HCT116 (cell line): ENCODE results near the gene TRDMT1. TPM values are rescaled to one million over a fixed set of nuclear protein-coding genes. Genes with fewer than 3 reads are reported as not detected.

Source experiments
- ATAC-seq: fragments of 200-7000 bp; cut with Tn5 transposase; 2 replicates; pipeline ENCODE4 v1.9.1; 2020; ENCODE audit warnings: mild to moderate bottlenecking, moderate library complexity
- BruUV-seq: library from RNA; stranded (reverse); fragments of 400-500 nt; replicated peaks from 2 replicates; lab custom pipeline; 2021; lab: Mats Ljungman, UMichigan
- CTCF ChIA-PET: fragments of 300-600 bp; sonication (Branson Sonifier 250); formaldehyde crosslinking; loops from one replicate; lab custom pipeline; 2021; ENCODE audit warnings: antibody characterized with exemption; lab: Charles Lee
- POLR2A ChIA-PET: fragments of 300-600, 350-600 bp; sonication (Branson Sonifier 250); formaldehyde crosslinking; loops from one replicate; lab custom pipeline; 2021; ENCODE audit warnings: antibody characterized with exemption; lab: Charles Lee
- RAD21 ChIA-PET, 2 experiments: fragments of 300-600 bp; sonication (Branson Sonifier 250); formaldehyde crosslinking; loops; one replicate each; lab custom pipeline; 2023; ENCODE audit warnings: low total read pairs in 2 of 2; ENCODE audit not compliant: uncharacterized antibody in 2 of 2, unreplicated experiment in 2 of 2, low non-redundant PET in 1 of 2; lab: Charles Lee
- DNase-seq: peaks from one replicate; pipeline ENCODE4 v3.0.0-alpha.2; 2010; ENCODE audit warnings: low read depth, low spot score
- H2AFZ ChIP-seq: fragments of 200-600 bp; shearing (Covaris generic), sonication (generic); 2 replicates; pipeline ENCODE4 v1.6.1; 2017; ENCODE audit warnings: low read depth, mixed run types, mixed read lengths, antibody characterized with exemption, low read length; ENCODE audit not compliant: poor library complexity, severe bottlenecking
- H3K27ac ChIP-seq: 2 replicates; pipeline ENCODE4 v1.5.1; 2012; ENCODE audit warnings: low read depth, low read length
- H3K27me3 ChIP-seq: fragments of 200-600 bp; sonication (generic); 2 replicates; pipeline ENCODE4 v1.6.1; 2016; ENCODE audit warnings: mixed run types, low read length, mixed read lengths; ENCODE audit not compliant: insufficient read depth
- H3K36me3 ChIP-seq, 2 experiments: fragments of 200-500 bp in 1 of 2; fragments of 200-600 bp in 1 of 2; sonication (Bioruptor generic) in 1 of 2; sonication (generic) in 1 of 2; 2 replicates each; pipeline versions ENCODE4 v1.5.1 to v1.6.1; 2014 to 2016; ENCODE audit warnings: low read length in 2 of 2, inconsistent platforms in 1 of 2, mixed read lengths in 1 of 2, mixed run types in 1 of 2; ENCODE audit not compliant: insufficient read depth in 2 of 2, control insufficient read depth in 1 of 2
- H3K4me1 ChIP-seq, 2 experiments: fragments of 200-600 bp in 1 of 2; sonication (generic) in 1 of 2; 2 replicates each; pipeline versions ENCODE4 v1.5.1 to v1.6.1; 2012 to 2017; ENCODE audit warnings: low read length in 2 of 2, inconsistent platforms in 1 of 2, mild to moderate bottlenecking in 1 of 2, mixed read lengths in 1 of 2, mixed run types in 1 of 2, moderate library complexity in 1 of 2; ENCODE audit not compliant: insufficient read depth in 2 of 2, control insufficient read depth in 1 of 2
- H3K4me2 ChIP-seq: fragments of 200-600 bp; sonication (generic); 2 replicates; pipeline ENCODE4 v1.6.1; 2017; ENCODE audit warnings: mixed run types, low read length, mixed read lengths
- H3K4me3 ChIP-seq, 2 experiments: fragments of 200-600 bp in 1 of 2; sonication (generic) in 1 of 2; replicated peaks in 1 of 2; 2 replicates each; pipeline ENCODE4 v1.5.1; 2011 to 2016; ENCODE audit warnings: low read length in 2 of 2, control low read depth in 1 of 2, low read depth in 1 of 2, mild to moderate bottlenecking in 1 of 2, mixed read lengths in 1 of 2, mixed run types in 1 of 2
- H3K79me2 ChIP-seq: fragments of 200-600 bp; sonication (generic); 2 replicates; pipeline ENCODE4 v1.6.1; 2017; ENCODE audit warnings: mild to moderate bottlenecking, mixed run types, low read length, moderate library complexity, mixed read lengths; ENCODE audit not compliant: insufficient read depth
- H3K9ac ChIP-seq: fragments of 200-600 bp; sonication (generic); 2 replicates; pipeline ENCODE4 v1.6.1; 2016; ENCODE audit warnings: low read length, mixed read lengths
- H3K9me2 ChIP-seq: fragments of 200-600 bp; sonication (generic), shearing (Covaris generic); 2 replicates; pipeline ENCODE4 v1.6.1; 2017; ENCODE audit warnings: mixed run types, mild to moderate bottlenecking, moderate library complexity; ENCODE audit not compliant: insufficient read depth
- H3K9me3 ChIP-seq, 2 experiments: fragments of 200-500 bp in 1 of 2; fragments of 200-600 bp in 1 of 2; sonication (Bioruptor generic) in 1 of 2; sonication (generic) in 1 of 2; 2 replicates each; pipeline ENCODE4 v1.6.1; 2014 to 2017; ENCODE audit warnings: low read length in 2 of 2, mixed read lengths in 2 of 2, inconsistent platforms in 1 of 2, low read depth in 1 of 2, mild to moderate bottlenecking in 1 of 2, mixed run types in 1 of 2, moderate library complexity in 1 of 2; ENCODE audit not compliant: control insufficient read depth in 1 of 2, insufficient read depth in 1 of 2
- H4K20me1 ChIP-seq: fragments of 200-600 bp; sonication (generic), shearing (Covaris generic); 2 replicates; pipeline ENCODE4 v1.6.1; 2017; ENCODE audit warnings: mixed run types, mild to moderate bottlenecking, moderate library complexity; ENCODE audit not compliant: insufficient read depth
- CEBPB ChIP-seq: IDR thresholded peaks from 2 replicates; pipeline ENCODE4 v1.6.1; 2012; ENCODE audit warnings: low read depth
- CTCF ChIP-seq, 3 experiments: fragments of 200-600 bp in 1 of 3; sonication (generic) in 1 of 3; IDR thresholded peaks in 2 of 3; conservative IDR thresholded peaks in 1 of 3; 2 replicates each; pipeline ENCODE4 v1.5.1; 2012 to 2017; ENCODE audit warnings: low read depth in 2 of 3, low read length in 2 of 3, antibody characterized with exemption in 1 of 3, borderline replicate concordance in 1 of 3, control low read depth in 1 of 3, mild to moderate bottlenecking in 1 of 3, mixed read lengths in 1 of 3, mixed run types in 1 of 3, moderate library complexity in 1 of 3; ENCODE audit not compliant: insufficient read depth in 1 of 3
- EGR1 ChIP-seq: IDR thresholded peaks from 2 replicates; pipeline ENCODE4 v1.6.1; 2012; ENCODE audit warnings: low read depth
- ELF1 ChIP-seq: IDR thresholded peaks from 2 replicates; pipeline ENCODE4 v1.6.1; 2012; ENCODE audit warnings: low read depth, borderline replicate concordance
- FOSL1 ChIP-seq: IDR thresholded peaks from 2 replicates; pipeline ENCODE4 v1.6.1; 2012; ENCODE audit warnings: low read depth
- JUND ChIP-seq: IDR thresholded peaks from 2 replicates; pipeline ENCODE4 v1.6.1; 2012
- POLR2A ChIP-seq: IDR thresholded peaks from 2 replicates; pipeline ENCODE4 v1.7.0; 2011; ENCODE audit warnings: borderline replicate concordance; ENCODE audit not compliant: insufficient read depth, insufficient read length; ENCODE audit errors: extremely low read depth
- POLR2AphosphoS5 ChIP-seq: IDR thresholded peaks from 2 replicates; pipeline ENCODE4 v1.6.1; 2011; ENCODE audit warnings: mild to moderate bottlenecking, low read depth, low read length, moderate library complexity
- RAD21 ChIP-seq: IDR thresholded peaks from 2 replicates; pipeline ENCODE4 v1.6.1; 2012; ENCODE audit warnings: low read depth, mild to moderate bottlenecking
- SIN3A ChIP-seq: IDR thresholded peaks from 2 replicates; pipeline ENCODE4 v1.6.1; 2012; ENCODE audit warnings: low read depth
- SP1 ChIP-seq: IDR thresholded peaks from 2 replicates; pipeline ENCODE4 v1.6.1; 2012; ENCODE audit warnings: low read depth
- SRF ChIP-seq: IDR thresholded peaks from 2 replicates; pipeline ENCODE4 v1.6.1; 2012; ENCODE audit warnings: low read depth
- TCF7L2 ChIP-seq: IDR thresholded peaks from 2 replicates; pipeline ENCODE4 v1.7.0; 2011; ENCODE audit warnings: borderline replicate concordance, inconsistent platforms; ENCODE audit not compliant: insufficient read depth, insufficient read length; ENCODE audit errors: extremely low read depth
- YY1 ChIP-seq: IDR thresholded peaks from 2 replicates; pipeline ENCODE4 v1.6.1; 2011; ENCODE audit warnings: low read length, low read depth, moderate library complexity, mild to moderate bottlenecking; ENCODE audit not compliant: insufficient replicate concordance; ENCODE audit errors: extremely low read depth
- ZBTB33 ChIP-seq: IDR thresholded peaks from 2 replicates; pipeline ENCODE4 v1.6.1; 2011; ENCODE audit warnings: mild to moderate bottlenecking, low read length, moderate library complexity; ENCODE audit not compliant: insufficient replicate concordance; ENCODE audit errors: extremely low read depth
- ZFX ChIP-seq: fragments of 450-650 bp; IDR thresholded peaks from 2 replicates; pipeline ENCODE4 v1.6.1; 2017
- ZNF274 ChIP-seq: fragments of 200-500 bp; sonication (Bioruptor generic); IDR thresholded peaks from 2 replicates; pipeline ENCODE4 v1.6.1; 2014; ENCODE audit warnings: mild to moderate bottlenecking, low read depth, low read length, inconsistent platforms
- intact Hi-C: fragments of 100-400 bp; cut with micrococcal nuclease; formaldehyde crosslinking; loops from 2 replicates; pipeline ENCODE4 v1.10.0; 2022
- total RNA-seq: library from RNA; stranded (reverse); gene quantifications from one replicate; pipeline ENCODE4 v1.2.1, GENCODE V29; 2021; ENCODE audit not compliant: unreplicated experiment

Gene TRDMT1
- total RNA-seq, 1 experiment from 2014 or later = 8.6 TPM

GRCh38 chr10:17116193-17116592 is 85.3 kb downstream of the TRDMT1 start:
- POLR2A ChIA-PET = interaction anchor here (1.5 kb wide), 1 partner anchor 224 kb away, joined by 3 read pairs; no protein-coding TSS in a partner anchor
- Histone ChIP-seq H3K27me3 (no peaks in the 10 kb centered on the region), H3K9me3 (no peaks in the 10 kb centered on the region), H3K27ac (no peak overlapping the region), H4K20me1 (no peaks in the 10 kb centered on the region), H3K4me3 (no peak overlapping the region), H3K9me2 (no peaks in the 10 kb centered on the region), H3K4me1 (peaks cover 10 to 30% of the 10 kb centered on the region in 2 experiments), H3K9ac (no peak overlapping the region), H3K4me2 (peak overlapping the region; percentile 73), H3K36me3 (no peaks in the 10 kb centered on the region), H2AFZ (peak overlapping the region; percentile 96), H3K79me2 (no peaks in the 10 kb centered on the region)
- no TSS peak for BruUV-seq
- ATAC-seq (no peak), DNase-seq (no peak)
- TF ChIP-seq SIN3A = no peak
- CTCF ChIA-PET = no interaction called here
- intact Hi-C loops = no loop called here
- RAD21 ChIA-PET = no interaction called here

- Histone ChIP-seq H4K20me1 (no peaks in the 10 kb centered on the region), H3K27me3 (no peaks in the 10 kb centered on the region), H3K4me1 (peaks cover 10 to 30% of the 10 kb centered on the region in 2 experiments), H3K36me3 (no peaks in the 10 kb centered on the region), H3K4me2 (peak overlapping the region; percentile 73), H3K4me3 (peak overlapping the region in 1 of 2 experiments; percentile 45; a peak in 2 of 4 replicates), H2AFZ (peak overlapping the region; percentile 96), H3K9me2 (no peaks in the 10 kb centered on the region), H3K9ac (peak overlapping the region; percentile 19; the same call in 1 of the 2 replicates), H3K27ac (peak overlapping the region; percentile 42; the same call in 1 of the 2 replicates), H3K79me2 (no peaks in the 10 kb centered on the region), H3K9me3 (no peaks in the 10 kb centered on the region)
- intact Hi-C loops = no loop called here
- ATAC-seq = peak; percentile 87
- POLR2A ChIA-PET = interaction anchor here (1.5 kb wide), 1 partner anchor 224 kb away, joined by 3 read pairs; no protein-coding TSS in a partner anchor
- RAD21 ChIA-PET = no interaction called here
- DNase-seq = peak; percentile 18
- no peak for TF ChIP-seq ZFX
- no peak for TF ChIP-seq JUND
- TF ChIP-seq CTCF (IDR thresholded peaks at IDR 0.05 in 2 of 3, conservative IDR thresholded peaks at IDR 0.05 in 1 of 3; ENCODE audit: borderline replicate concordance in 1 of 3, insufficient read depth in 1 of 3, low read depth in 2 of 3, low read length in 2 of 3) = peak in 1 of 3 experiments; percentile 13; a peak in 1 of 6 replicates
- TF ChIP-seq CEBPB = no peak
- TF ChIP-seq TCF7L2 = no peak
- TF ChIP-seq ELF1 = no peak
- TF ChIP-seq SP1 = no peak
- TF ChIP-seq ZBTB33 = no peak
- TF ChIP-seq ZNF274 = no peak
- TF ChIP-seq POLR2A = no peak
- TF ChIP-seq RAD21 = no peak
- no peak for TF ChIP-seq YY1
- TF ChIP-seq FOSL1 = peak; percentile 35; the same call in 1 of the 2 replicates
- TF ChIP-seq SIN3A = no peak
- TF ChIP-seq EGR1 = no peak
- no peak for TF ChIP-seq POLR2AphosphoS5
- TF ChIP-seq SRF = no peak
- CTCF ChIA-PET = no interaction called here
- no TSS peak for BruUV-seq
These were observed 85.8 kb downstream of the TRDMT1 start for GRCh38 chr10:17115683-17116082.
